Left ventricle myocardium superior (tissue), 1 donor: ENCODE results near the gene MYH9. TPM values are rescaled to one million over a fixed set of nuclear protein-coding genes. Genes with fewer than 3 reads are reported as not detected.

Experiments used
- ATAC-seq: fragments of 200-7000 bp; cut with Tn5 transposase; one replicate; pipeline ENCODE4 v1.9.1; 2020; ENCODE audit warnings: mild to moderate bottlenecking, moderate library complexity
- DNase-seq: peaks from one replicate; pipeline ENCODE4 v3.0.0-alpha.2; 2020
- intact Hi-C: fragments of 100-400 bp; cut with micrococcal nuclease; formaldehyde crosslinking; loops from one replicate; pipeline ENCODE4 v1.11.0; 2022
- microRNA-seq: library from miRNA; unstranded; fragments of <30 nt; microRNA quantifications from one replicate; pipeline ENCODE4 v1.2.0, GENCODE V29; 2020; ENCODE audit warnings: borderline number of aligned reads
- total RNA-seq: library from RNA; stranded (reverse); fragmentation: NEBNext Ultra II Directional; extraction: Animal tissue kit (Norgen Biotek cat#: 25700); gene quantifications from one replicate; pipeline ENCODE4 v1.2.1, GENCODE V29; 2021
- donor health status: DM: no; HTN: yes; CAD: no; lungs with severe emphysema.

The MYH9 gene
- total RNA-seq, 1 donor from 2014 or later = 161 TPM

GRCh38 chr22:36233796-36234195 is 154.0 kb downstream of the MYH9 start:
- no peak for DNase-seq
- intact Hi-C loops = no loop called here
- no peak for ATAC-seq

- ATAC-seq (no peak), DNase-seq (no peak)
- intact Hi-C loops = no loop called here
These were observed 154.9 kb downstream of the MYH9 start for GRCh38 chr22:36232715-36233401.

Small RNAs within 50 kb of the gene (microRNA-seq; reads per million reads assigned to microRNA genes)
- gene MIR6819 = not detected

Other genes starting within 250 kb of the MYH9 start
- gene APOL3, start 227.2 kb downstream of the MYH9 start, total RNA-seq = 29.5 TPM
- 3.8 TPM for gene APOL4, start 186.2 kb downstream of the MYH9 start, total RNA-seq
- 56.7 TPM for gene APOL2, start 148.4 kb downstream of the MYH9 start, total RNA-seq
- 17.6 TPM for gene APOL1, start 134.8 kb downstream of the MYH9 start, total RNA-seq
- gene TXN2, start 93.7 kb upstream of the MYH9 start, total RNA-seq = 131 TPM
- gene FOXRED2, start 119.1 kb upstream of the MYH9 start, total RNA-seq = 13.5 TPM
- 76.1 TPM for gene EIF3D, start 141.2 kb upstream of the MYH9 start, total RNA-seq